A673 (cell line): ENCODE measurements around the gene TMEM150C. TPM values are rescaled to one million over a fixed set of nuclear protein-coding genes. Genes with fewer than 3 reads are reported as not detected.
A peak's percentile ranks its signal among the peaks of the same experiment; 100 is the strongest.

Experiments used
- BruUV-seq: library from RNA; stranded (reverse); fragments of 400-500 nt; replicated peaks from 2 replicates; lab custom pipeline; 2021; lab: Mats Ljungman, UMichigan
- CTCF ChIA-PET: fragments of 300-600 bp; sonication (Branson Sonifier 250); formaldehyde crosslinking; loops from one replicate; lab custom pipeline; 2022; ENCODE audit warnings: antibody characterized with exemption; lab: Charles Lee
- POLR2A ChIA-PET: fragments of 300-600 bp; sonication (Branson Sonifier 250); formaldehyde crosslinking; loops from one replicate; lab custom pipeline; 2022; ENCODE audit warnings: antibody characterized with exemption; ENCODE audit not compliant: low non-redundant PET; lab: Charles Lee
- DNase-seq: peaks from one replicate; pipeline ENCODE4 v3.0.0-alpha.2; 2015; ENCODE audit warnings: low spot score
- H3K27ac ChIP-seq: fragments of 200-600 bp; sonication (generic); 2 replicates; pipeline ENCODE4 v1.5.1; 2016; ENCODE audit warnings: mixed run types, low read depth, mild to moderate bottlenecking, mixed read lengths, antibody characterized with exemption, low read length; ENCODE audit not compliant: poor library complexity, severe bottlenecking
- H3K27me3 ChIP-seq: fragments of 200-600 bp; sonication (generic); replicated peaks from 2 replicates; pipeline ENCODE4 v1.6.1; 2017; ENCODE audit warnings: mixed run types, low read depth, mild to moderate bottlenecking, mixed read lengths, antibody characterized with exemption, low read length; ENCODE audit not compliant: insufficient read depth, poor library complexity
- H3K36me3 ChIP-seq: fragments of 200-600 bp; sonication (generic); 2 replicates; pipeline ENCODE4 v1.6.1; 2016; ENCODE audit warnings: mixed run types, mild to moderate bottlenecking, mixed read lengths, antibody characterized with exemption, low read length; ENCODE audit not compliant: insufficient read depth, poor library complexity, severe bottlenecking
- H3K4me1 ChIP-seq: fragments of 200-600 bp; sonication (generic); 2 replicates; pipeline ENCODE4 v1.6.1; 2017; ENCODE audit warnings: mixed run types, mild to moderate bottlenecking, mixed read lengths, antibody characterized with exemption, low read length; ENCODE audit not compliant: insufficient read depth, poor library complexity, severe bottlenecking
- H3K4me3 ChIP-seq: fragments of 200-600 bp; sonication (generic); 2 replicates; pipeline ENCODE4 v1.5.1; 2016; ENCODE audit warnings: low read depth, mixed run types, mild to moderate bottlenecking, mixed read lengths, low read length; ENCODE audit not compliant: poor library complexity, severe bottlenecking
- H3K9me3 ChIP-seq: fragments of 200-600 bp; sonication (generic); 2 replicates; pipeline ENCODE4 v1.6.1; 2016; ENCODE audit warnings: mixed run types, low read depth, mild to moderate bottlenecking, mixed read lengths, antibody characterized with exemption, low read length; ENCODE audit not compliant: poor library complexity, severe bottlenecking
- CTCF ChIP-seq: fragments of 300-800, 200-600 bp; sonication (generic); conservative IDR thresholded peaks from 2 replicates; pipeline ENCODE4 v1.5.1; 2017; ENCODE audit warnings: low read depth, mild to moderate bottlenecking, antibody characterized with exemption, low read length, moderate library complexity, mixed read lengths
- EZH2 ChIP-seq: fragments of 200-600 bp; sonication (generic); IDR thresholded peaks from 2 replicates; pipeline ENCODE4 v1.6.1; 2017; ENCODE audit warnings: borderline replicate concordance, low read depth, mild to moderate bottlenecking, mixed read lengths, antibody characterized with exemption, low read length; ENCODE audit not compliant: poor library complexity, severe bottlenecking
- intact Hi-C: fragments of 100-400 bp; cut with micrococcal nuclease; formaldehyde crosslinking; loops from one replicate; pipeline ENCODE4 v1.10.0; 2022; ENCODE audit not compliant: unreplicated experiment
- total RNA-seq: library from RNA; stranded (reverse); gene quantifications from 2 replicates; pipeline ENCODE4 v1.2.3, GENCODE V29; 2021

The TMEM150C gene
- total RNA-seq, 1 experiment from 2014 or later = 0.34 TPM

GRCh38 chr4:82525307-82525911, 36.4 kb downstream of the TMEM150C start:
- CTCF ChIA-PET = no interaction called here
- no peaks in the 10 kb centered on the region for H3K4me1 ChIP-seq
- H3K27me3 ChIP-seq = no peaks in the 10 kb centered on the region
- peak; percentile 1 for DNase-seq
- intact Hi-C loops = no loop called here
- H3K27ac ChIP-seq = no peak overlapping the region
- no peak overlapping the region for H3K4me3 ChIP-seq
- no TSS peak for BruUV-seq
- no peaks in the 10 kb centered on the region for H3K9me3 ChIP-seq
- POLR2A ChIA-PET = no interaction called here
- no peaks in the 10 kb centered on the region for H3K36me3 ChIP-seq
- TF ChIP-seq EZH2 = no peak
- no peak for TF ChIP-seq CTCF

GRCh38 chr4:82524570-82525152, 37.1 kb downstream of the TMEM150C start:
- no peak overlapping the region for H3K27ac ChIP-seq
- BruUV-seq = no TSS peak
- POLR2A ChIA-PET = no interaction called here
- H3K4me3 ChIP-seq = no peak overlapping the region
- H3K9me3 ChIP-seq = no peaks in the 10 kb centered on the region
- intact Hi-C loops = no loop called here
- H3K36me3 ChIP-seq = no peaks in the 10 kb centered on the region
- no peak for DNase-seq
- no peaks in the 10 kb centered on the region for H3K27me3 ChIP-seq
- H3K4me1 ChIP-seq = no peaks in the 10 kb centered on the region
- CTCF ChIA-PET = no interaction called here
- TF ChIP-seq CTCF = no peak
- TF ChIP-seq EZH2 = no peak

- H3K27me3 ChIP-seq = no peaks in the 10 kb centered on the region
- no peak overlapping the region for H3K4me3 ChIP-seq
- H3K4me1 ChIP-seq = no peaks in the 10 kb centered on the region
- ChIA-PET CTCF (no interaction called here), POLR2A (no interaction called here)
- no peak overlapping the region for H3K27ac ChIP-seq
- no peaks in the 10 kb centered on the region for H3K9me3 ChIP-seq
- H3K36me3 ChIP-seq = no peaks in the 10 kb centered on the region
- intact Hi-C loops = no loop called here
- TF ChIP-seq CTCF (no peak), EZH2 (no peak)
- no peak for DNase-seq
- BruUV-seq = no TSS peak
Measured at GRCh38 chr4:82523179-82523578, 38.6 kb downstream of the TMEM150C start.
